ENCODE results near the gene RRBP1.

RRBP1 gene

DNA sequence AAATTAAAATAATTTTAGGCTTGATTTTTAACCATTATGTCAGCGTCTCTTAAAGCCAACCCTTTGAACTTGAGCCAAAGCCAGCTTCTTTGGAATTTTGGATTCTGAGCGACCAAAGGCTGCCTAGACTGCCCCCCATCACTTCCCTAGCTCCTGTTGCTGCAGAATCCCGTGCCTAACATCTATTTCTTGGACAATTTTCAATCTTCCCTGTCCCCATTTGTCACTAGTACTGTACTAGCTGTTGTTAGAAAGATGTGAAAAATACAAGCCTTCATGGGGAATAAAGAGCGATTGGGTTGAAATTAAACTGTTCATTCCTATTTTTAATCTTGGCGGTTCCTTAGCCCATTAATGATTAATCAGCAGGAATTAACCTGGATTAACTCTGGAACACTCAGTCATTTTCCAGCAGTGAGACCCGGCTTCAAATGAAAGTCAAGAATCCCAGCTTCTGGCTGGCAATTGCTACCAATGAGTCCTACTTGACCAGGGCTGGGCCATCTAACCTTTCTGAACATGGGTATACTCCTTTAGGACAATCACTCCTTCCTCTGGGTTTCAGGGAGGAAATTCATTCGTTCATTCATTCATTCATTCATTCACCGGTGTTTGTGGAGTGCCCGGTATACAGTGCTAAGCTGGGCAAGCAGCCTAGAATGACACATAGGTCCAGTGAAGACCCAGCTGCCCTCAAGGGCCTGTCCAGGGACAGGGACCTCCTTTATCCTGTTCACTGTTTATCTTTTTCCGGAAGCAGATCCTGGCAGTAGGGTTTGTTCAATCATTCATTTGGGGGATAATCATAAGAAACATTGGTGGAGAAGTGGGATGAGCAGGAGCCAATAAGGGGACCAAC, 1.4 kb upstream of the RRBP1 start:
- FAIRE-seq (no peak), DNase-seq (ENCODE audit: low spot score) (no peak)

DNA sequence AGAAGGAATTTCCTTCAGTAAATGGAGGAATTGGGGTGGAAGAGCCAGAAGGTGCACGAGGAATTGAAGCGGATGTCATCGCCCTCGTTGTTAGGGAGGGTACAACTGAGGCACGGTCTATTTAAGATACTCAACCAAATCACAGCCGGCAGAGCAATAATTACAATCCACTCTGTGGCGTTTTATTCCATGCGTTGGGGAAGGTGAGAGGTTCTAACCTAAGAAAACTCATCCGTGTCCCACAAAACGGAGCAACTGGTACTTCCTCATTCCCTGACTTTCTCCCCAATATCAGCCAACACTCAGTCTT, 802 bp upstream of the RRBP1 start:
- no peak for FAIRE-seq
- no peak for DNase-seq (ENCODE audit: low spot score)

DNA sequence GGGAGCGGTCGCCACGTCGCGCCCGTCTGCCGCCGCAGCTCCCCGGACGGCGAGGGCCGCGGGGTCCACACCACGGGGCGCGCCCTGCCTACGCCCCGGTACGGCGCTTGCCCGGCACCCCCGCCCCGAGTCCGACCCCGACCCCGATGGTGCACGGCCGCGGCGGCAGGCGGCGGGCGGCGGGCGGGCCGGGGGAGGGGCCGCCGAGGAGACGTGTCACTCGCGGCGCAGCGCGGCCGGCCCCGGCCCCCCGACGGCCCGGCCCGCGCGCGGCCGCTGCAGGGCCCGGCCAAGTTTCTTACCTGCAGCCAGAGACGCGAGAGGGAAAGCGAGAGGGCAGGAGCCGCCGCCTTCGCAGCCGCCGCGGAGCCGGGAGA, 328 bp downstream of the RRBP1 start:
- DNase-seq (ENCODE audit: low spot score), result no peak
- FAIRE-seq, result no peak

DNA sequence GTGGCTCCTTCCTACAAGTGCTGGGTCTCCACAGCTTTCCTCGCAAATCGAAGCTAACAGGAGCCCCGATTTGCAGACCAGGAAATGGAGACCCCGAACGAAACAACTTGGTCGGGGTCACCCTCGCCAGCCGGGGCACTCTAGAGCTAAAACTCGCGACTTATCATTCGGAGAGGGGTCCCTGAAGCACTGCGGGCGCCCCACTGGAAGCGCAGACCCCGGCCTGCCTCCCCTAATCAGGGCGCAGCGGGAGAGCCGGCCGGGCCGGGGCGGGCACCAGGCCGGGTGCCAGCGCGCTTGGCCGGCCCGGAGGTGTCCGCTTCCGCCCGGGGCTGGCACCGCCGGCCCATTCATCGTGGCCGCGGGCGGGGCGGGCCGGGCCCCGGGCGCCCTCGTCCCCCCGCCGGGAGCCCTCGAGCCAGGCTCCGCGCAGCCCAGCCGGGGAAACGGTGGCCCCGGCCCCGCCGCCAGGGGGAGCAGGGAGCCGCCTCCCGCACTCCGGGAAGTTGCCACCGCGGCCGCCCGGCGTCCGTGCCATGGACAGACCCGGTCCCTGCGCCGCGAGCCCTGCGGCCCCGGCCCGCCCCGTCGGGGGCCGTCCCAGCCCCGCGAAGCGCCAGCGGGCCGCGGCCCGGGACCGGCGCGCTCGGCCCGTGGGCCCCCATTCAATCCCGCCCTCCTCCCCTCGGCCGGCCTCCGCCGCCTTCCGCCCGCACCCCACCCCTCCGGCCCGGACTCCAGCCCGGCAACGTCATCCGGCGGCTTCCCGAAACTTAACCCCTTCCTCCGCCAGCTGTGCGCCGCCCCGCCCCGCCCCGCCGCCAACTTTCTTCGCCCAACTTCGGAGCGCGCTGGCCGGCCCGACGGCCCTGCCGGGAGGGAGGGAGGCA, 961 bp downstream of the RRBP1 start:
- FAIRE-seq, result no peak

DNA sequence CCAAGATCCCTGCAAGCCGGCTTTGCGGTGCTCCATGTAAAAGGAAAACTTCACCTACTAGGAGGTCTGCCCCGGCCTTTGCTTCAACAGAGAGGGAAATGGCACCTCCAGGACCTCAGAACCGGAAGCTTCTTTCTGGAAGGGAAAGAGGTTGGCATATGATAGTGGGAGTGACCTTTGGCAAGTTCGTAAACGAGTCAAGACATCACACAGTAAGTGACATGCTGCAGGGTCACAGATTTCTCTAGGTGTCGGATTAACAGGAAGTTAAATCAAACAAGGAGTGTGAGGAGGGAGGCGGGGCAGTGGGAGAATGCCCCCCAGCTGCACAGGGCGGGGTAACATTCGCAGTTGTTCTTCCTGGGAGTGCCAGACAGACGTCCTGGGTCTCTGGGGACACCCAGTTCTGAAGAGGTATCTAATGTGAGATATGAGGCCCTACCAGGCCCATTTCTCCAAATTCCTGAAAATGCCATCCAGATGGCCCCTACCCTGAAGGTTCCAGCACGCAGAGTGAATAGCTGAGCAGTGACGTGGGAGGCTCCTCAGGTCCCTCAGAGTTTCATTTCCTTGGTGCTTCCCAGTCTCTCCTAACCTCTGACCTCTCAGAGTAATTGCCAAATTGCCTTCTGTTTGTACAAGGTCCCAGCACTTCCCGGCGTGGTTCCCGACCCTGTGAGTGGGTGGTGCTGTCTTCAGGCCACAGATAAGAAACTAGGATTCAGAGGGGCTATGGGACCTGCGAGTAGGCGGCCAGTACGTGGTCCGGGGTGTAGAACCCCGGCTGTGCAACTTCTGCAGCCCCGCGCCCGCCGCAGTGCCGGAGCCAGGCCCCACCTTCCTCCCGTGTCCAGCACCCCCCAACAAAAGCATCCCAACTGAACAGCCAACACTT, 1.9 kb downstream of the RRBP1 start:
- FAIRE-seq, result no peak

More for the DNA sequence above, 961 bp downstream of the RRBP1 start:
- peak; percentile 91 for DNase-seq (ENCODE audit: low spot score)

DNA sequence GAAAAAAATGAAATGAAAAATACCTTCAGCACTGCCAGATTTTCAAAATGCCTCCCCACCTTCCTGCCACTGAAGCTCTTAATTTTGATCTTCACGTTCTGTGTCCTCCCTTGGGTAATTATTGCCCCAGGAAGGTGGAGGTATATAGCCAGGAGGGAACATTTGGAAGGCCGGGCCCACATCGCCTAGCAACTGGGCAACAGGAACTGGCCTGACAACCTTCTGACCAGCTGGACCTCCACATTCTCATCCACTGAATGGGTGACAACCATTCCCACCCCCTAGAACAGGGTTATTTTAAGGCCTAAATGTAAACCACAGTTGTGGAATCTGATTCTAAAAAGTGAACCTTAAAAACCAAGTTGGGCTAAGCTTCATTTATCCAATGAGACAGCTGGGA, 3.2 kb downstream of the RRBP1 start:
- FAIRE-seq (no peak), DNase-seq (ENCODE audit: low spot score) (no peak)

More for the DNA sequence above, 1.9 kb downstream of the RRBP1 start:
- DNase-seq (ENCODE audit: low spot score), result peak; percentile 29

DNA sequence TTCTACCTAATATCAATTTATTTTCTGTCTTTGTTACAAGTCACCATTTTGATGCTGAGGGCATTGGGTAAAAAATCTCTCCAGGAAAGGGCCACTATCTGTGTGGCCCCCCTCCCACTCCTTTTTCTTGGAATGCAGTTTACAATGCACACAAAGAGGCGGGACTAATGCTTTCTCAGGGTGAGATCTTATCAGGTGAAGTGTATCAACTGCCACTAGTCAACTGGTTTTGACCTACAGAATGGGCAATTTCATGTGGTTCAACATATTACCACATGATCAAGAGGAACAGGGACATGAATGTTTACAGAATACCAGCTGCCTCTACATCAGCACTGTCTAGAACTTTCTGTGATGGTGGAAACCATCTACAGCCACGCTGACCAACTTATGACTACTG, 3.7 kb downstream of the RRBP1 start:
- FAIRE-seq (no peak), DNase-seq (ENCODE audit: low spot score) (no peak)

DNA sequence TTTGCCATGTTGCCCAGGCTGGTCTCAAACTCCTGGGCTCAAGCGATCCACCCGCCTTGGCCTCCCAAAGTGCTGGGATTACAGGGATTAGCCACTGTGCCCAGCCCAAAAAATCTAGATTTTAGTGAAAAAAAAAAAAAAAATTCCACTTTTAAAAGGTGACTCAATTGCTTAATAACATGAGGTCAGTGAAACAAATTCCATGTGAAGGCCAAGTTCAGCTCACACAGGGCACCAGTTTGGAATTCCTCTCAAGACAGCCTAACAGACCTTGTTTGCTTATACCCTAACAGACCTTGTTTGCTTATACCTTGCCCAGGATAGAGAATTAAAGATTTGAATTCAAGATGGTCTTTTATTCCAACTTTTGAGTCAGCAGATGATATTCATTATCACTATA, 5.1 kb downstream of the RRBP1 start:
- no peak for FAIRE-seq

DNA sequence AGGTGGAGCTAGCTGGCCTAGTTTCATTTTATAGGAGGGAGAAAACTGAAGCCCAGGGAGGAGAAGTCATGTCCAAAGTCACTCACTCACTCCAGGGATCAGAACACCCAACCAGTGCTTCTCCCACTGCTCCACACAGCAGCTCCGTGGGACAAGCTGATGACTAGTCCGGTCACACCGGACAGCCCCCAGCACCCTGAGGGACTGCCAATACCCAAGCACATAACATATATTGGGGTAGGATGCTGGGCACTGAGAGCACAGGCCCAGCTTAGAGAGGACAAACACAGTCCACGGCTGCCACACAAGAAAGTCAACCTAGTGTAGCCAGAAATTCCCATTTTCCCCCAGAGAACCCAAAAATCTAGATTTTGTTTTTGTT, 5.7 kb downstream of the RRBP1 start:
- DNase-seq (ENCODE audit: low spot score) (no peak), FAIRE-seq (no peak)

More for the DNA sequence above, 5.1 kb downstream of the RRBP1 start:
- DNase-seq (ENCODE audit: low spot score), result no peak

DNA sequence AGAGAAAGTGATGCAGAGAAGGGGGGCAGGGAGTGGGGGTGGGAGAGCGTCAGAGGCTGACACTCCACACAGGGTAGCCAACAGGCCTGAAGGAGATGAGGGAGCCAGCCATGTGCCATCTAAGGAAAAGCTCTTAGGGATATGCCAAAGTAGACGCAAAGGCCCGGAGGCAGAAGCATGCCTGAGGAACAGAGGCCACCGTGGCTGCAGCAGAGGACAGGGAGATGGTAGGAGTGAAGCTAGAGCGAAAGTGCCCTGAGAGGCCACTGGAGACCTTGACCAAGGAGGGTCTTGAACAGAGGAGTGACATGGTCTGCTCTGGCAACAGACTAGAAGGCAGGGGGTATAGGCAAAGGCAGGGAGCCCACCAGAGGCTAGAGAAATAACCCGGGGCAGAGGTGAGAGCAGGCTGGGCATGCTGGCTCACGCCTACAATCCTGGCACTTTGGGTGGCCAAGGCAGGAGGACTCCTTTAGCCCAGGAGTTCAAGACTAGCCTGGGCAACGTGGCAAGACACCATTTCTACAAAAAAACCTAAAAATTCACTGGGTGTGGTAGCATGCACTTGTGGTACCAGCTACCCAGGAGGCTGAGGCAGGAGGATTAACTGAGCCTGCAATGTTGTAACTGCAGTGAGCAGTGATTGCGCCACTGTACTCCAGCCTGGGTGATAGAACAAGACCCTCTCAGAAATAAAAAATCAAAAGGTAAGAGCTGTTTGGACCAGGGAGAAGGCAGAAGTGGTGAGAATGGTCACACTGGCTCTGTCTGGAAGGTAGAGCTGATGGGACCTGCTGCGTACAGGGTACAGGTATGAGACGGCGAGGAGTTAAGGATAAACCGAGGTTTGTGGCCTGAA, 6.3 kb downstream of the RRBP1 start:
- FAIRE-seq (no peak), DNase-seq (ENCODE audit: low spot score) (no peak)

DNA sequence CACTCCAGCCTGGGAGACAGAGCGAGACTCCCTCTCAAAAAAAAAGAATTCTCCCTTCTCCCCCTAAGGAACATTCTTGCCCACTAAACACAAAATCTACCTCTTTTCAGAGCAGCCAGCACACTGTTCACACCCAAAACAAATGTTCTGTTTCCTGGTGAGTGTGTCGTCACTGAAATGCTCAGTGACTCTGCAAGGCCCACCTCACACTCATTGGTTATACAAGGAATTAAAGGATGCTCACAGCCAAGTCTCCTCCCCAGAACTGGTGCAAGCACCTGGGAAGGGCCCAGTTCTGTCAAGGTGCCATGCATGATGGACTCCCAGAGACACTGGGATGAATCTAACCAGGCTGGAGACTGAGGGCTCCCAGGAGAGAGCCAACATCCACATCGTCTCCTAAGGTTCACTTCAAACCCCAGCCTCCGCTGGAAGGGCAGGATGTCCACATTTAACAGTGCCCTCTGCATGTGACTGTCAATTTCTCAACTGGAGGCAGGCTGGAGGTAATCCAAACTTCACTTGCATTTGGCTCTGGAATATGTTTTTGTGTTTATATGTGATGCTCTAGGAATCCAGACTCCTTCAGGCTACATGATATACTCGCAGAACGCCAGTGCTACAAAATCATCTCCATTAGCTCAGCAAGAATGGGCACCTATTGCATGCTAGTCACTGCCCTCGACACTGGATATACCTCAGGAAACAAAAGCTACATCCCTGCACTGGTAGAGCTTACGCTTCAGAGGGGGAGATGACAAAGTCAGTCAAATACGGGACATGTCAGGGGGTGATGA, 7.1 kb downstream of the RRBP1 start:
- DNase-seq (ENCODE audit: low spot score) (no peak), FAIRE-seq (no peak)

DNA sequence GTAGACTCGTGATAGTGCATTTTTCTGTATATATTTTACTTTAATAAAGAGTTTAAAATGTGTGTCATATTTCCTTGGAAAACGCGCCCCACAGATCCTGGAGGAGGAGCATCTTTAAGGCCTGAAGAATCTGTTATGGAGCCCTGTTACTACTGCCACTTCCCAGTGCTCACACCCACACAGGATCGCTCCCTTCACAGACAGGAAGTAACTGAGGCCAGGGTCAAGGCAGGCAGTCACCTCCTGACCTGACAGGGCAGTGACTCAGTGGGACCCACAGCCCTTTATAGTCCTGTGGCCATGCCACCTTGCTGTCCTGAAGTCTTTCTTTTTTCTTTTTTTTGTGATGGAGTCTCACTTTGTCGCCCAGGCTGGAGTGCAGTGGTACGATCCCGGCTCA, 9.0 kb downstream of the RRBP1 start:
- DNase-seq (ENCODE audit: low spot score), result no peak
- FAIRE-seq, result no peak

DNA sequence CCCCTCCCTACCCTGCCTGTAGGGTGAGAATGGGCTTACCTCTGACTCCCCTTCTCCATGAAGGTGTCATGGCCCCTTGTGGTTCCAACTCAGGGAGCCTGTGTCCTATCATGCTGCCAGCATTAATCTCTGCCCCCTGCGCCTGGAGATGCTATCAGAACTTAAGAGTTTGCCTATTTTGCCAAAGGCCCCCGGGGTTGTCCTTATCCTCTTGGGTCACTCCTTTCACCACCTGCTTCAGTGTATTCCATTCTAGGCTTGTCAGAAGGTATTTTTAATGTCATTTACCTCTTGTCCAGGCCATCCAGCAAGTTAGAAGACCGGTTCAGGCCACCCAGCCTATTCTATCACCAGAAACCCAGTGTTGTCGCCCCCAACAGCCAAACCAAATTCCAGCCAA, 10.5 kb downstream of the RRBP1 start:
- no peak for FAIRE-seq

DNA sequence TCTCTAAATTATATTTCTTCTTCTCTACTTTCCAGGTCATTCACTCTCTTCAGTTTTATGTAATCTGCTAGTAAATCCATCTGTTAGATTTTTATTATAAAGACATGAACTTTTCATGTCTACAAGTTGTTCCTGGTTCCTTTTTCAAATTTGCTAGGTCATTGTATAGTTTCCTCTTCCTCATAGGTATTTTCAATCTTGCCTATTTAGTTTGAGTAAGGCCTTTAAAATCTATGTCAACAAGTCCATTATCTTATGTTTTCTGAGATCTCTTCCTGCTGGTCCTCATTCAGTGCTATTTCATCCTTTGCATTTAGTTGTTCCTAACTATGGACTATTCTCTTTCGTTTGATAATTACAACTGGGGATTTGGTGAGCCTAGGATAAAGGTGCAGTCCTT, 11.0 kb downstream of the RRBP1 start:
- FAIRE-seq (no peak), DNase-seq (ENCODE audit: low spot score) (no peak)

More for the DNA sequence above, 10.5 kb downstream of the RRBP1 start:
- DNase-seq (ENCODE audit: low spot score), result no peak

DNA sequence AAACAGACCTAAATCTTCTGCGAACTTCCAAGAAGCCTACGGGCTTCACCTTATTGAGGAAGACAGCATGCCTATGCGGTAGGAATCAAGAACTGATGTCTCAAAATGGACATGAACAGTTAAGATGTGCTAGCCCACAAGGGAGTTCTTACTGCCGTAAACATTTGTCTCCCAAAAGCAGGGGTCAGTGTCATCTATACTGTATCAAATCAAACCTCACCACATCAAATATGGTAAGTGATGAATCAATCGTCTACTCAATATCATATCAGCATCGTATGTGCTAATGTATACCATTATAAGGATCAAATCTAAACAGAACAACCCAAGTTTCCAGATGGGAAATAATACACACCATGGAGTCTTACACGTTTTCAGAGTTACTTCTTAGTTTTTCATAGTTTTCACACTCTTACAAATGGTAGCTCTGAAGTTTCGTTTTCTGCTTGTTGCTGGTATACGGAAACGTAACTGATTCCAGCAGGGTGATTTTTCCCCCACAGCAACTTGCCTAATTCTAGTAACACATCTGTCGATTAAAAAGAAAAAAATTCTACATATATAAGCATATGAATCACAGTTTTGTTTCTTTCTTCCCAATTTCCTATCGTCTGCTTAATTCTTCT, 12.6 kb downstream of the RRBP1 start:
- FAIRE-seq, result no peak

DNA sequence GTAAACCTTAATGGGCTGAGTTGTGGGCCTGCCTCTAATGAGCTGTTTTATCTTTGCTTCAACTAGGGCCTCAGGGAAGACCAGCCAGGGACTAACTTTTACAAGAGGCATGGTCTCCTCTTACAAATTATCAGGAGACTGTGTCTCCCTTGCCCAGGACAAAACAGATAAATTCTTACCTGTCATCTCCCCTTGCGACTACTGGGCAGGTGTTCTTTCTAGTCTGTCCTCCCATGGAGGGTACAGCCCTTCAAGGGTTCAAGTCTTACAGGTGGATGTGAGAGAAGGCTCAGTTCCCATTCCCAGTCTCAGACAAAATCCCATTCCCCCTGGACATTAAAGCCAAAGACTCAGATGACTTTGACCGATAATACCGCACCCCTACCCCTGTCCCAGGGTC, 13.6 kb downstream of the RRBP1 start:
- DNase-seq (ENCODE audit: low spot score), result no peak
- FAIRE-seq, result no peak

More for the DNA sequence above, 12.6 kb downstream of the RRBP1 start:
- DNase-seq (ENCODE audit: low spot score), result no peak

DNA sequence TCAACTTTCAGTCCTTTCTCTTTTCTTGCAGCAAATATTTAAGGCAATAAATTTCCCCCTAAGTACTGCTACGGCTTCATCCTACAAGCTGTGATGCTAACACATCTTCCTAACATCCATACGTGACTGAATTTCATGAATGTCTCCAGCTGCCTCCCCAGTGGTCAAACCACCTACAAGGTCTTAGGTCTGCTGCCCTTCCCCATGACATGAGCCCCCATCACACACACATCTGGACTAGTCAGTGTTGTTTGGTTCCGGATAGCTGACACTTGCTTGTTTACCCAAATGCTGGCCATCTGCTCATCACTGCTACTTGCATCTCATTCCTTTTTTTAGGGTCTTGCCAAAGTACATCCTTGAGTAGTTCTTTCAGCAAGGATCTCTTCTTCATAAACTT, 14.6 kb downstream of the RRBP1 start:
- FAIRE-seq (no peak), DNase-seq (ENCODE audit: low spot score) (no peak)

DNA sequence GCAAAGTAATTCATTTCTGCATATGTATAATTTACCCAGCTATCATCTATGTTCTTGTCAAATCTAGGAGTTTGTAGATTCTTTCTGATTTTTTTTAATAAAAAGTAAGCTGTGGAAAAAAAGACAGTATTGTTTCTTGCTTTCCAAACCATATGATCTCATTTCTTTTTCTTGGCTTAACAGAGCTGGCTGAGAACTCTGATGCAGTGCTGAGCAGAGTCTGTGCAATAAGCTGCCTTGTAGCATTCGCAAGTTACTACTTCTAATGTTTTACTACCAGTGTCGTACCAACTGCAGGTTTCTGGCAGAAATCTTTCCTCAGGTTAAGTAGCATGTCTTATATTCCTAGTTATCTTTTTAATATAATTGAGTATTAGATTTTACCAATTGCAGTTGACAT, 15.6 kb downstream of the RRBP1 start:
- no peak for FAIRE-seq
- DNase-seq (ENCODE audit: low spot score), result no peak

DNA sequence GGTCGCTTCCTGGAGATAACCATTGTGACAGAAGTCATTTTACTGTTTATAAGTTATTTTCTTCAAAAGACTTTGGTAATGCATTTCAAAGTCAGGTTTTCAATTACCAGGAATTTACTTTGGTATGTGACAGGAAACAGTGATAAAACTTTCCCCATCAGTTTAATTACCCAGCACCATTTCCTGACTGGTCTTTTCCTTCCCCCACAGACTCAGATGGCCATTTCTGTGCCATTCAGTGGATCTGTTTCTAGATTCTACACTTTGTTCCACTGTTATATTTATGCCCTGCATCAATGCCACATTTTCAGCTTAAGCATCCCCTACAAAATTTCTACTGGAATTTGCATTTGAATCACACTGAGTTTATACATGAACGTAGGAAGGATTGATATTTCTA, 16.3 kb downstream of the RRBP1 start:
- FAIRE-seq (no peak), DNase-seq (ENCODE audit: low spot score) (no peak)
